ENCODE measurements around the gene IFITM1.
"Not testable (repeated sequence)": the region's sequence is repeated elsewhere in the genome, so short reads cannot be mapped to it uniquely, and the experiment has no call there.

Gene IFITM1

GRCh38 chr11:319121-319887 is 5.5 kb downstream of the IFITM1 start:
- H3K27ac ChIP-seq; H3K9ac ChIP-seq (ENCODE audit: insufficient read length); H3K9me3 ChIP-seq (ENCODE audit: low read depth, low read length); H3K36me3 ChIP-seq (ENCODE audit: insufficient read depth, low read length); DNase-seq (ENCODE audit: low read depth, low spot score): not testable (repeated sequence)
- peak overlapping the region; percentile 92 for H3K4me3 ChIP-seq

GRCh38 chr11:319888-320273 is 6.0 kb downstream of the IFITM1 start:
- not testable (repeated sequence) for H3K9ac ChIP-seq (ENCODE audit: insufficient read length); H3K9me3 ChIP-seq (ENCODE audit: low read depth, low read length); DNase-seq (ENCODE audit: low read depth, low spot score); H3K27ac ChIP-seq; H3K36me3 ChIP-seq (ENCODE audit: insufficient read depth, low read length)
- H3K4me3 ChIP-seq = peak overlapping the region; percentile 92
- 0 out of 2 replicates have a peak, but pooled peaks have one; percentile 5 for TF ChIP-seq POLR2AphosphoS5 (IDR thresholded peaks at IDR 0.05; ENCODE audit: borderline replicate concordance, low read depth, low read length)

GRCh38 chr11:324156-324555 is 10.3 kb downstream of the IFITM1 start:
- Histone ChIP-seq H3K9me3 (ENCODE audit: low read depth, low read length) (no peaks in the 10 kb centered on the region), H3K27ac (peak overlapping the region; percentile 90), H3K9ac (ENCODE audit: insufficient read length) (peak overlapping the region; percentile 43), H3K4me3 (no peak overlapping the region), H3K36me3 (ENCODE audit: insufficient read depth, low read length) (no peaks in the 10 kb centered on the region)
- DNase-seq (ENCODE audit: low read depth, low spot score) = no peak
- TF ChIP-seq FOXP2 (optimal IDR thresholded peaks at IDR 0.05; ENCODE audit: control extremely low read depth, extremely low read length, insufficient read depth) (no peak), EZH2 (IDR thresholded peaks at IDR 0.05) (no peak), POLR2AphosphoS5 (IDR thresholded peaks at IDR 0.05; ENCODE audit: borderline replicate concordance, low read depth, low read length) (no peak)

- Histone ChIP-seq H3K9ac (ENCODE audit: insufficient read length) (peak overlapping the region; percentile 43), H3K27ac (peak overlapping the region; percentile 90), H3K4me3 (0 out of 2 replicates have a peak overlapping the region, but pooled peaks have one; percentile 13)
- H3K36me3 ChIP-seq (ENCODE audit: insufficient read depth, low read length); H3K9me3 ChIP-seq (ENCODE audit: low read depth, low read length); DNase-seq (ENCODE audit: low read depth, low spot score): not testable (repeated sequence)
Observed at GRCh38 chr11:324593-325517, 11.0 kb downstream of the IFITM1 start.

GRCh38 chr11:325796-326591 is 12.2 kb downstream of the IFITM1 start:
- Histone ChIP-seq H3K9ac (ENCODE audit: insufficient read length) (no peak overlapping the region), H3K4me3 (no peak overlapping the region)
- no peak for DNase-seq (ENCODE audit: low read depth, low spot score)

GRCh38 chr11:326592-326841 is 12.7 kb downstream of the IFITM1 start:
- Histone ChIP-seq H3K9ac (ENCODE audit: insufficient read length) (no peak overlapping the region), H3K27ac (peak overlapping the region; percentile 43), H3K9me3 (ENCODE audit: low read depth, low read length) (no peaks in the 10 kb centered on the region), H3K36me3 (ENCODE audit: insufficient read depth, low read length) (no peaks in the 10 kb centered on the region), H3K4me3 (no peak overlapping the region)
- DNase-seq (ENCODE audit: low read depth, low spot score) = no peak
- TF ChIP-seq POLR2AphosphoS5 (IDR thresholded peaks at IDR 0.05; ENCODE audit: borderline replicate concordance, low read depth, low read length) (no peak), EZH2 (IDR thresholded peaks at IDR 0.05) (no peak)

More at GRCh38 chr11:325796-326591, 12.2 kb downstream of the IFITM1 start:
- Histone ChIP-seq H3K9me3 (ENCODE audit: low read depth, low read length) (no peaks in the 10 kb centered on the region), H3K27ac (peak overlapping the region; percentile 43), H3K36me3 (ENCODE audit: insufficient read depth, low read length) (no peaks in the 10 kb centered on the region)
- TF ChIP-seq EZH2 (IDR thresholded peaks at IDR 0.05) = no peak
- TF ChIP-seq FOXP2 (optimal IDR thresholded peaks at IDR 0.05; ENCODE audit: control extremely low read depth, extremely low read length, insufficient read depth) = no peak
- no peak for TF ChIP-seq POLR2AphosphoS5 (IDR thresholded peaks at IDR 0.05; ENCODE audit: borderline replicate concordance, low read depth, low read length)

GRCh38 chr11:326842-327580 is 13.2 kb downstream of the IFITM1 start:
- peak overlapping the region; percentile 14 for H3K9ac ChIP-seq (ENCODE audit: insufficient read length)
- no peak for TF ChIP-seq FOXP2 (optimal IDR thresholded peaks at IDR 0.05; ENCODE audit: control extremely low read depth, extremely low read length, insufficient read depth)
- TF ChIP-seq EZH2 (IDR thresholded peaks at IDR 0.05) = no peak
- no peak for TF ChIP-seq POLR2AphosphoS5 (IDR thresholded peaks at IDR 0.05; ENCODE audit: borderline replicate concordance, low read depth, low read length)
- peak overlapping the region; percentile 43 for H3K27ac ChIP-seq
- no peaks in the 10 kb centered on the region for H3K9me3 ChIP-seq (ENCODE audit: low read depth, low read length)
- DNase-seq (ENCODE audit: low read depth, low spot score) = no peak
- no peak overlapping the region for H3K4me3 ChIP-seq
- no peaks in the 10 kb centered on the region for H3K36me3 ChIP-seq (ENCODE audit: insufficient read depth, low read length)

- Histone ChIP-seq H3K4me3 (no peak overlapping the region), H3K36me3 (ENCODE audit: insufficient read depth, low read length) (no peaks in the 10 kb centered on the region), H3K27ac (peak overlapping the region; percentile 43; the same call in 1 of the 2 replicates), H3K9ac (ENCODE audit: insufficient read length) (peak overlapping the region; percentile 14), H3K9me3 (ENCODE audit: low read depth, low read length) (no peaks in the 10 kb centered on the region)
- no peak for DNase-seq (ENCODE audit: low read depth, low spot score)
- no peak for TF ChIP-seq FOXP2 (optimal IDR thresholded peaks at IDR 0.05; ENCODE audit: control extremely low read depth, extremely low read length, insufficient read depth)
- TF ChIP-seq POLR2AphosphoS5 (IDR thresholded peaks at IDR 0.05; ENCODE audit: borderline replicate concordance, low read depth, low read length) = no peak
- TF ChIP-seq EZH2 (IDR thresholded peaks at IDR 0.05) = no peak
Observed at GRCh38 chr11:327581-327923, 13.7 kb downstream of the IFITM1 start.

All from SK-N-MC (cell line).